H1 (cell line): ENCODE results near the gene PTPMT1.

Experiments
- BACH1 ChIP-seq: IDR thresholded peaks from 2 replicates; pipeline ENCODE4 v1.6.1; 2012; ENCODE audit warnings: low read length, improper control_type of control experiment
- CREB1 ChIP-seq: IDR thresholded peaks from 2 replicates; pipeline ENCODE4 v1.6.1; 2012; ENCODE audit warnings: inconsistent platforms
- CTCF ChIP-seq, 3 experiments: IDR thresholded peaks; 1 replicate in 2 of 3; 2 replicates in 1 of 3; pipeline versions ENCODE4 v1.5.1 to v1.6.1; 2011; ENCODE audit warnings: low read length in 3 of 3, mild to moderate bottlenecking in 3 of 3, inconsistent platforms in 2 of 3, low read depth in 1 of 3, moderate library complexity in 1 of 3; ENCODE audit not compliant: insufficient read depth in 1 of 3; ENCODE audit errors: control extremely low read depth in 1 of 3
- JUN ChIP-seq: IDR thresholded peaks from 2 replicates; pipeline ENCODE4 v1.6.1; 2011; ENCODE audit warnings: low read depth, mild to moderate bottlenecking, improper control_type of control experiment, low read length
- POLR2A ChIP-seq, 2 experiments: IDR thresholded peaks; 1 replicate in 1 of 2; 2 replicates in 1 of 2; pipeline ENCODE4 v1.6.1; 2011; ENCODE audit warnings: low read depth in 2 of 2, low read length in 2 of 2, mild to moderate bottlenecking in 2 of 2; ENCODE audit errors: control extremely low read depth in 1 of 2
- RFX5 ChIP-seq: IDR thresholded peaks from 2 replicates; pipeline ENCODE4 v1.6.1; 2011; ENCODE audit warnings: low read depth, low read length, improper control_type of control experiment, borderline replicate concordance
- SUZ12 ChIP-seq: fragments of 200-600 bp; sonication (generic); IDR thresholded peaks from 2 replicates; pipeline ENCODE4 v1.6.1; 2012; ENCODE audit warnings: mild to moderate bottlenecking, inconsistent platforms, low read length, moderate library complexity, mixed read lengths

GRCh38 chr11:47566149-47566698, 825 bp downstream of the PTPMT1 start:
- TF ChIP-seq CTCF (IDR thresholded peaks at IDR 0.05; ENCODE audit: control extremely low read depth in 1 of 3, insufficient read depth in 1 of 3, low read depth in 1 of 3, low read length in 3 of 3) (no peak), POLR2A (IDR thresholded peaks at IDR 0.05; ENCODE audit: control extremely low read depth in 1 of 2, low read depth in 2 of 2, low read length in 2 of 2) (no peak), RFX5 (no peak), JUN (no peak), CREB1 (no peak), SUZ12 (no peak), BACH1 (no peak)
